ENCODE results near the gene TEX36. TPM values are rescaled to one million over a fixed set of nuclear protein-coding genes. Genes with fewer than 3 reads are reported as not detected.
A peak's percentile ranks its signal among the peaks of the same experiment; 100 is the strongest.

TEX36 gene
- total and polyA plus RNA-seq, 2 of the 13 experiments (the other 11 are each of a cell fraction or from before 2014, with no cell fraction given): not detected

- TF ChIP-seq ZNF281 (CRISPR knock-in tag; IDR thresholded peaks at IDR 0.05; ENCODE audit: borderline replicate concordance) (0 out of 2 replicates have a peak, but pooled peaks have one; percentile 24), HBP1 (CRISPR knock-in tag; IDR thresholded peaks at IDR 0.05; ENCODE audit: low read depth) (peak; percentile 73; the same call in 1 of the 2 replicates), ZNF234 (CRISPR knock-in tag; conservative IDR thresholded peaks at IDR 0.05) (no peak), REL (CRISPR knock-in tag; conservative IDR thresholded peaks at IDR 0.05) (peak; percentile 72), DR1 (CRISPR knock-in tag; IDR thresholded peaks at IDR 0.05) (peak; percentile 97), MNT (IDR thresholded peaks at IDR 0.05) (peak; percentile 65), DRAP1 (CRISPR knock-in tag; IDR thresholded peaks at IDR 0.05) (peak; percentile 98), ZMAT3 (CRISPR knock-in tag; conservative IDR thresholded peaks at IDR 0.05) (peak; percentile 90), ETV6 (CRISPR knock-in tag; conservative IDR thresholded peaks at IDR 0.05) (peak; percentile 59; the same call in 1 of the 2 replicates), ZHX1 (CRISPR knock-in tag; IDR thresholded peaks at IDR 0.05; ENCODE audit: low read depth) (no peak), MAZ (IDR thresholded peaks at IDR 0.05; ENCODE audit: borderline replicate concordance, low read depth, low read length) (peak; percentile 39; the same call in 1 of the 2 replicates), MAZ (CRISPR knock-in tag; IDR thresholded peaks at IDR 0.05; ENCODE audit: low read depth) (peak; percentile 39; the same call in 1 of the 2 replicates), ZBTB39 (CRISPR knock-in tag; IDR thresholded peaks at IDR 0.05) (no peak), SCMH1 (CRISPR knock-in tag; IDR thresholded peaks at IDR 0.05; ENCODE audit: borderline replicate concordance) (no peak), ZNF256 (CRISPR knock-in tag; conservative IDR thresholded peaks at IDR 0.05) (peak; percentile 65), ZNF556 (CRISPR knock-in tag; IDR thresholded peaks at IDR 0.05; ENCODE audit: borderline replicate concordance) (no peak)
These were observed 36.4 kb upstream of the TEX36 start, which contains the start of gene EDRF1 (continued) for GRCh38 chr10:125719173-125720001.

All from HepG2 (cell line).